GM10248 (cell line): ENCODE data around the gene POLD4.

Source experiments
- CTCF ChIA-PET: fragments of 300-600 bp; sonication (Branson Sonifier 250); formaldehyde crosslinking; extraction: SDS; loops from one replicate; lab custom pipeline; 2021; ENCODE audit warnings: antibody characterized with exemption; lab: Yijun Ruan, JAX
- POLR2A ChIA-PET: fragments of 350-650 bp; sonication (Branson Sonifier 250); formaldehyde crosslinking; extraction: SDS; loops from one replicate; lab custom pipeline; 2020; ENCODE audit warnings: antibody characterized with exemption; lab: Yijun Ruan, JAX
- DNase-seq: peaks from one replicate; pipeline ENCODE4 v3.0.0; 2012; ENCODE audit errors: extremely low spot score
- TF ChIP-seq, protein P1 (sequence below): IDR thresholded peaks from 2 replicates; pipeline ENCODE4 v1.5.1; 2012; ENCODE audit warnings: mild to moderate bottlenecking, low read depth; ENCODE audit errors: extremely low read depth, missing control alignments, control extremely low read depth

Gene POLD4

DNA sequence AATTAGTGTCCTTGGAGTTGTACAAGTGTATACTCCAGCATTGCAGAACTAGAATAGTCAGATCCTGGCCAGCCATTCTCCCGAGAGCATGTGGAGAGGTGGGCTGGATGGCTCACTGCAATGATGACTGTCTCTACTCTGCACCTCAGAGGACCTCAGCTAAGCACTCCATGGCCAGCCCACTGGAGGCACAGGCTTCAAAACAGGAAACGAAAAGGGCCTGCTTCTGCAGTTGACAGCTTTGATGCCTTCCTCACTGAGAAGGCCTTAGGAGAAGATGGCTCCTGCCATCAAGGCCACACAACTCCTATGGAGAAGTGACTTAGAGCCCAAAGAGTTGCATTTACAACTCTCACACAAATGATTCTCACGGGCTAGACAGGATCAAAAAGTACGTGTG is 9.1 kb downstream of the POLD4 start:
- TF ChIP-seq, protein P1, sequence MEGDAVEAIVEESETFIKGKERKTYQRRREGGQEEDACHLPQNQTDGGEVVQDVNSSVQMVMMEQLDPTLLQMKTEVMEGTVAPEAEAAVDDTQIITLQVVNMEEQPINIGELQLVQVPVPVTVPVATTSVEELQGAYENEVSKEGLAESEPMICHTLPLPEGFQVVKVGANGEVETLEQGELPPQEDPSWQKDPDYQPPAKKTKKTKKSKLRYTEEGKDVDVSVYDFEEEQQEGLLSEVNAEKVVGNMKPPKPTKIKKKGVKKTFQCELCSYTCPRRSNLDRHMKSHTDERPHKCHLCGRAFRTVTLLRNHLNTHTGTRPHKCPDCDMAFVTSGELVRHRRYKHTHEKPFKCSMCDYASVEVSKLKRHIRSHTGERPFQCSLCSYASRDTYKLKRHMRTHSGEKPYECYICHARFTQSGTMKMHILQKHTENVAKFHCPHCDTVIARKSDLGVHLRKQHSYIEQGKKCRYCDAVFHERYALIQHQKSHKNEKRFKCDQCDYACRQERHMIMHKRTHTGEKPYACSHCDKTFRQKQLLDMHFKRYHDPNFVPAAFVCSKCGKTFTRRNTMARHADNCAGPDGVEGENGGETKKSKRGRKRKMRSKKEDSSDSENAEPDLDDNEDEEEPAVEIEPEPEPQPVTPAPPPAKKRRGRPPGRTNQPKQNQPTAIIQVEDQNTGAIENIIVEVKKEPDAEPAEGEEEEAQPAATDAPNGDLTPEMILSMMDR, result no peak
- ChIA-PET POLR2A (interaction anchor here (0.6 to 1.2 kb wide), 3 partner anchors 42 to 268 kb away, joined by 5 to 22 read pairs (median 8); no protein-coding TSS in a partner anchor), CTCF (interaction anchor here (1.1 to 16.8 kb wide), 9 partner anchors 10 to 268 kb away, joined by 3 to 242 read pairs (median 31); partner anchors contain the start of genes CLCF1, POLD4 and SSH3)
- DNase-seq, result no peak

GRCh38 chr11:67337257-67337656 is 16.1 kb downstream of the POLD4 start:
- TF ChIP-seq, protein P1, result no peak
- DNase-seq, result no peak
- ChIA-PET POLR2A (interaction anchor here (0.6 kb wide), 1 partner anchor 49 kb away, joined by 5 read pairs; no protein-coding TSS in a partner anchor), CTCF (interaction anchor here (1.5 to 16.8 kb wide), 5 partner anchors 9 to 44 kb away, joined by 4 to 242 read pairs (median 17); partner anchors contain the start of gene POLD4)

GRCh38 chr11:67332081-67332691 is 21.2 kb downstream of the POLD4 start:
- ChIA-PET POLR2A (interaction anchor here (0.6 to 1.0 kb wide), 2 partner anchors 21 to 36 kb away, joined by 4 to 5 read pairs; partner anchors contain the start of gene POLD4), CTCF (interaction anchor here (1.4 to 16.8 kb wide), 7 partner anchors 9 to 51 kb away, joined by 3 to 242 read pairs (median 7); partner anchors contain the start of gene POLD4)
- TF ChIP-seq, protein P1, result no peak
- DNase-seq, result no peak

DNA sequence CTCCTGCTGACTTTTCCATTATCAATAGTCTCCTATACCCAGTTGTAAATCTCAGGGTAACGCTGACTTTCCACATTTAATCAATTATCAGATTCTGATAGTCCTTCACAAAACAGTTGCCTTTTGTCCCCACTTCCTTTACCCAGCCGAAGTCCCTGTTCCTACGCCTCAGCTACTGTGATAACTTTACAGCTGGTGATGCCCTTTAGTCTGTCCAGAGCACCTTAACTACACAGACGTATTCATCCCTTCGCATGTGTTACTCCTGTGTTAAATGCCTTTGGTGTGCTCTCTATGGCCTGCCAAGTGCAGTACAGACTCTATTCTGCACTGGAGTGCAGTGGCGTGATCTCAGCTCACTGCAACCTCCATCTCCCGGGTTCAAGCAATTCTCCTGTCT is 29.8 kb downstream of the POLD4 start:
- DNase-seq, result no peak
- TF ChIP-seq, protein P1, result no peak
- ChIA-PET CTCF (interaction anchor here (1.0 to 8.4 kb wide), 11 partner anchors 9 to 291 kb away, joined by 3 to 127 read pairs (median 5); partner anchors contain the start of gene POLD4), POLR2A (interaction anchor here (0.9 kb wide), 1 partner anchor 24 kb away, joined by 3 read pairs; no protein-coding TSS in a partner anchor)

DNA sequence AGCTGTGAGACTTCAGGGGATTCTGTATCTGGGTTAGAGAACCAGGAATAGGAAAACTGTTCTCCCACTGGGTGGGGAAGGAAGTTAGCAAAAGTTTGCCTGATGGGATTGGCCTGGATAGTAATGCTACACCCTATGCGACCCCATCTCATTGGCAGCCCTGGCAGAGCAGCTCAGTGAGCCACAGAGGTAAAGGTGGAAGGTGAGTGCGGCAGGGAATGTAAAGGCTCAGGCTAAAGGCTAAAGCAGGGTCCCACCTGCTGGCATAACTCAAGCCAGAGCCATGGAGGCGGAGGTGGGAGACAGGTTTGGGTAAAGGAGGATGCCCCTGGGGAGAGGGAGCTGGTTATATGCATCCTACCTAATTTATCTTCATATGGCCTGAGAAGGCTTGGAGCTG is 31.3 kb downstream of the POLD4 start:
- TF ChIP-seq, protein P1, result no peak
- POLR2A ChIA-PET, result no interaction called here

GRCh38 chr11:67321313-67321871 is 32.0 kb downstream of the POLD4 start:
- CTCF ChIA-PET, result interaction anchor here (1.0 to 9.1 kb wide), 9 partner anchors 12 to 240 kb away, joined by 3 to 127 read pairs (median 6); partner anchors contain the start of genes CLCF1, GRK2 and POLD4
- POLR2A ChIA-PET, result interaction anchor here (0.6 kb wide), 1 partner anchor 194 kb away, joined by 4 read pairs; no protein-coding TSS in a partner anchor
- TF ChIP-seq, protein P1, result no peak
- no peak for DNase-seq

More for the DNA sequence above, 31.3 kb downstream of the POLD4 start:
- DNase-seq, result no peak
- CTCF ChIA-PET, result interaction anchor here (1.0 to 9.1 kb wide), 12 partner anchors 11 to 292 kb away, joined by 3 to 127 read pairs (median 6); partner anchors contain the start of genes CLCF1, GRK2 and POLD4
